Activated naive CD4-positive, alpha-beta T cell treated with anti-CD3 and anti-CD28 coated beads, Interleukin-2, amount 10 ng/mL, durations not matched to agents 7 days and 5 days (primary cell): ENCODE data around the gene NLRC3.

Experiments used
- CTCF ChIA-PET: fragments of 350-600 bp; sonication (Branson Sonifier 250); formaldehyde crosslinking; loops from one replicate; lab custom pipeline; 2021; ENCODE audit warnings: antibody characterized with exemption; lab: Charles Lee
- DNase-seq: peaks from one replicate; pipeline ENCODE4 v3.0.0-alpha.2; 2020
- H3K27ac Mint-ChIP-seq: one replicate; pipeline ENCODE4 v1.8.0; 2021; ENCODE audit warnings: mild to moderate bottlenecking, moderate library complexity, mixed read lengths
- H3K27me3 Mint-ChIP-seq: one replicate; pipeline ENCODE4 v1.8.0; 2021; ENCODE audit warnings: mild to moderate bottlenecking, mixed read lengths
- H3K36me3 Mint-ChIP-seq: one replicate; pipeline ENCODE4 v1.8.0; 2021; ENCODE audit warnings: mixed read lengths
- H3K4me1 Mint-ChIP-seq: one replicate; pipeline ENCODE4 v1.8.0; 2021; ENCODE audit warnings: mixed read lengths
- H3K4me3 Mint-ChIP-seq: one replicate; pipeline ENCODE4 v1.8.0; 2021; ENCODE audit warnings: mild to moderate bottlenecking, moderate library complexity, mixed read lengths
- H3K9me3 Mint-ChIP-seq: one replicate; pipeline ENCODE4 v1.8.0; 2021; ENCODE audit warnings: mixed read lengths

Gene NLRC3

GRCh38 chr16:3580251-3580651 lies 3.0 kb upstream of the NLRC3 start:
- H3K27me3 Mint-ChIP-seq: no peaks in the 10 kb centered on the region
- H3K4me1 Mint-ChIP-seq: peaks cover 47% of the 10 kb centered on the region
- no peak overlapping the region for H3K4me3 Mint-ChIP-seq
- peak overlapping the region; percentile 73 for H3K27ac Mint-ChIP-seq
- H3K9me3 Mint-ChIP-seq: no peaks in the 10 kb centered on the region
- no peak for DNase-seq
- H3K36me3 Mint-ChIP-seq: peaks cover 33% of the 10 kb centered on the region
- CTCF ChIA-PET: no interaction called here

DNA sequence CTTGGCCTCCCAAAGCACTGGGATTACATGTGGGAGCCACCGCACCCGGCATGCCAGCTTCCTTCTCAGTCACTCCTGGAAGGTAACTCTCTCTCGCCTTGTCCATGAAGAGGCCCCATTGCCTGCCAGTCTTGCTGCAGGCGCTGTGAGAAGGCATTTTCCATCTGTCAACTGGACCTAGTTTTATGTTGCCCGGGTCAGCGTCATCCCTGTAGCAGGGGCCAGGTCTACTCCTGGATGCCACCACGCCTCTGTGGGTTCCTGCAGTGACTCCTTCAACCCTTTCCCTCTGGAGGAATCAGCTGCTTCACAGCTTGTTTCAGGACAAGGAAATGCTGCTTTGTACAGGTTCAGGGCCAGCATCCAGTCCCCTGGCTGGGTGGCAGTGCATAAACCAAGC lies 2.6 kb upstream of the NLRC3 start:
- peaks cover 36% of the 10 kb centered on the region for H3K36me3 Mint-ChIP-seq
- H3K9me3 Mint-ChIP-seq: no peaks in the 10 kb centered on the region
- H3K4me1 Mint-ChIP-seq: peaks cover 52% of the 10 kb centered on the region
- DNase-seq: no peak
- CTCF ChIA-PET: no interaction called here
- H3K4me3 Mint-ChIP-seq: peak overlapping the region; percentile 96
- H3K27me3 Mint-ChIP-seq: no peaks in the 10 kb centered on the region
- peak overlapping the region; percentile 99 for H3K27ac Mint-ChIP-seq

GRCh38 chr16:3578610-3579551 lies 1.7 kb upstream of the NLRC3 start:
- Mint-ChIP-seq H3K27ac (peak overlapping the region; percentile 99), H3K9me3 (no peaks in the 10 kb centered on the region), H3K27me3 (no peaks in the 10 kb centered on the region), H3K36me3 (peaks cover 39% of the 10 kb centered on the region), H3K4me3 (peak overlapping the region; percentile 96), H3K4me1 (peaks cover 61% of the 10 kb centered on the region)
- CTCF ChIA-PET: no interaction called here
- peak; percentile 86 for DNase-seq

- peak; percentile 62 for DNase-seq
- no peaks in the 10 kb centered on the region for H3K9me3 Mint-ChIP-seq
- H3K36me3 Mint-ChIP-seq: peaks cover 37% of the 10 kb centered on the region
- peak overlapping the region; percentile 96 for H3K4me3 Mint-ChIP-seq
- H3K27ac Mint-ChIP-seq: peak overlapping the region; percentile 99
- CTCF ChIA-PET: interaction anchor here (0.5 kb wide), 1 partner anchor 689 kb away, joined by 3 read pairs; no protein-coding TSS in a partner anchor
- no peaks in the 10 kb centered on the region for H3K27me3 Mint-ChIP-seq
- peaks cover 65% of the 10 kb centered on the region for H3K4me1 Mint-ChIP-seq
Observed at GRCh38 chr16:3578121-3578520, 918 bp upstream of the NLRC3 start.

DNA sequence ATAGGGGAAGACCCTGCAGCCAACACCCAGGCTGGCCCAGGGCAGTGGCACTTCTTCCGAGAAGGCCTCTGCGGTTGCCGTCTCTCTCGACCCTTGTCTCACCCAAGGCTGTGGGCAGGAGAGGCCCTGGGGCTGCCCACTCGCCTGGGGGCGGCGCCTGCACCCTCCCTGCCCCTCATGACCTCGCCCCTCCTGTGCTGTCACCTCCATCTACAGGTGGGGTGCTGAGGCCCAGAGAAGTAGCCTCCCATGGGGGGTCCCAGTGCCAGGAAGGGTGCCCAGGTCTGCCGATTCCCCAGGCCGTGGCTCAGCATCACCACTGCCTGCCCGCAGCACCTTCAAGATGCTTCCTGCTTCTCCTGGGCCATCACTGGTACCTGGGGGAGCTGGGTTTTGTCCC lies 992 bp downstream of the NLRC3 start:
- Mint-ChIP-seq H3K27me3 (no peaks in the 10 kb centered on the region), H3K9me3 (peaks cover 4% of the 10 kb centered on the region), H3K36me3 (peaks cover 43% of the 10 kb centered on the region), H3K4me1 (peaks cover 76% of the 10 kb centered on the region), H3K4me3 (peak overlapping the region; percentile 96), H3K27ac (peak overlapping the region; percentile 99)
- CTCF ChIA-PET: interaction anchor here (0.9 to 1.8 kb wide), 2 partner anchors 30 to 50 kb away, joined by 3 to 4 read pairs; no protein-coding TSS in a partner anchor
- DNase-seq: peak; percentile 53

DNA sequence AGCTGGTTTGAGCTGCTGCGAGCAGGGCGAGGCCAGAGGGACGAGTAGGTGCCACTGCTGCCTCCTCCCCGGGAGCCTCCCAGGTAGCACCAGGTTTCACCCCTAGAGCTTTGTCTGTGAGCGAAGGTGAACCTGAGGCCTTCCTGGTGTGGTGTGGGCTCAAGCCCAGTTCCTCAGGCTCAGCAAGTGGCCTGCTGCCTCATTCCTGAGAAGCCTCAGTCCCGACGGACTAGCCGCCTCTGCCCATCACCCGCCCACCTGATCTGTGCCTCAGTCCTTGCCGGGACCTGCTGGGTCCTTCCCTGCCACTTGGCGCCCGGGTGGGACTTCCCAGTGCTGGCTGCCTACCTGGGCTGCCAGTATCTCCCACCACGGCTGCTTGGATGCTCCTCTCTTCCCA lies 1.7 kb downstream of the NLRC3 start:
- Mint-ChIP-seq H3K4me1 (peaks cover 71% of the 10 kb centered on the region), H3K27me3 (no peaks in the 10 kb centered on the region), H3K36me3 (peaks cover 46% of the 10 kb centered on the region), H3K9me3 (peaks cover 9% of the 10 kb centered on the region), H3K27ac (peak overlapping the region; percentile 99), H3K4me3 (peak overlapping the region; percentile 96)
- CTCF ChIA-PET: interaction anchor here (0.9 to 1.8 kb wide), 2 partner anchors 29 to 49 kb away, joined by 3 to 4 read pairs; no protein-coding TSS in a partner anchor
- DNase-seq: no peak

DNA sequence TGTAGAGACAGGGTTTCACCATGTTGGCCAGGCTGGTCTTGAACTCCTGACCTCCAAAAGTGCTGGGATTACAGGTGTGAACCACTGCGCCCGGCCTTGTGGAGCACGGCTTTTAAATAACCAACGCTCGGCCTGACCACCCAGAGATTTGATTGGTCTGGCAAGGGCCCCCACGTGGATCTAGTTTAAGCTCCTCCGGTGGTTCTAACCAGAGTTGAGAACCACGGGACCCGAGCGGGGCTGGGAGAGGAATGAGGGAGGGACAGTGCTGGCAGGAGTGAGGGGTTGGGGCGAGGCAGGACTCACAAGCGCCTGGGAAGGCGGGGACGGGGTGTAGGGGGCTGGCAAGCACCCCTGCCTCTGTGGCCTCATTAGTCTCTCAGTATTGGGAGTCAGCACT lies 3.0 kb downstream of the NLRC3 start:
- CTCF ChIA-PET: no interaction called here
- H3K4me3 Mint-ChIP-seq: peak overlapping the region; percentile 96
- no peaks in the 10 kb centered on the region for H3K27me3 Mint-ChIP-seq
- DNase-seq: no peak
- peak overlapping the region; percentile 24 for H3K27ac Mint-ChIP-seq
- peaks cover 64% of the 10 kb centered on the region for H3K4me1 Mint-ChIP-seq
- peaks cover 12% of the 10 kb centered on the region for H3K9me3 Mint-ChIP-seq
- H3K36me3 Mint-ChIP-seq: peaks cover 58% of the 10 kb centered on the region

DNA sequence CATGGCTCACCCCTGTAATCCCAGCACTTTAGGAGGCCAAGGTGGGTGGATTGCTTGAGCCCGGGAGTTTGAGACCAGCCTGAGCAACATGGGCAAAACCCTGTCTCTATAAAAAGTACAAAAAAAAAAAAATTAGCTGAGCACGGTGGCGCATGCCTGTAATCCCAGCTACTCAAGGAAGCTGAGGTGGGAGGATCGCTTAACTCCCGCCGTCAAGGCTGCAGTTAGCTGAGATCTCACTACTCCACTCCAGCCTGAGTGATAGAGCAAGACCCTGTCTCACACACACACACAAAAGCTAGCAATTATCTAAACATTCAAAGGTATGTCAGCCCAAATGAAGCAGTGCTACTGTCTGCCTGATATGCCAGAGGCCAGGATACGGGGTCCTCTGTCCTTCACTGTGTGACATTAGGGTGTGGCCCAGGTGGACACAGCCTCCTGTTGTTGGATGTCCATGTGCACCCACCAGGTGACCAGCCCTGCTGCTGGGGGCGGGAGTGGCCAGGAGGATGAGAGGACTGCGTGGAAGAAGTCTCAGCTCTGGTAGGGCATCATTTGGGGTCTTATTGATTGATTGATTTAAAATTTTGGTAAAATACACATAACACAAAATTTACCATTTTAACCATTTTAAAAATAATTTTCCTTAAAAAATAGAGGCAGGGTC lies 3.9 kb downstream of the NLRC3 start:
- DNase-seq: no peak
- Mint-ChIP-seq H3K4me1 (peaks cover 56% of the 10 kb centered on the region), H3K36me3 (peaks cover 61% of the 10 kb centered on the region), H3K9me3 (peaks cover 12% of the 10 kb centered on the region), H3K27me3 (no peaks in the 10 kb centered on the region), H3K4me3 (peak overlapping the region; percentile 49), H3K27ac (peak overlapping the region; percentile 72)
- CTCF ChIA-PET: interaction anchor here (0.7 kb wide), 1 partner anchor 252 kb away, joined by 3 read pairs; no protein-coding TSS in a partner anchor

- no peak for DNase-seq
- H3K4me1 Mint-ChIP-seq: peaks cover 42% of the 10 kb centered on the region
- H3K27me3 Mint-ChIP-seq: no peaks in the 10 kb centered on the region
- CTCF ChIA-PET: no interaction called here
- H3K27ac Mint-ChIP-seq: no peak overlapping the region
- H3K4me3 Mint-ChIP-seq: no peak overlapping the region
- H3K9me3 Mint-ChIP-seq: peaks cover 12% of the 10 kb centered on the region
- H3K36me3 Mint-ChIP-seq: peaks cover 59% of the 10 kb centered on the region
Observed at GRCh38 chr16:3570420-3571062, 6.7 kb downstream of the NLRC3 start.

DNA sequence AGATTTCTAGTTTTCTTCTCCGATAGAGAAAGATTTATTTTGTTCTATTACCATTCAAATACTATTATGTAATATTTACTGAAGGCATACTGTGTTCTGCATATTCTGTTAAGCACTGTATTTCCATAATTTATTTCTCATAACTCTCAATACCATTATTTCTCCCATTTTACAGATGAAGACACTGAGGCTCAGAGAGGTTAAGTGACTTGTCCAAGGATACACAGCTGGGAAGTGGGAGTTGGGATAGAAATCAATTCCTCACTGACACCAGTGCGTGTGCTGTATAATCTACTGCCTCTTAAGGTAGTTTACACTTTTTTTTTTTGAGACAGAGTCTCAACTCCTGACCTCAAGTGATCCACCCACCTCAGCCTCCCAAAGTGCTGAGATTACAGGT lies 7.4 kb downstream of the NLRC3 start:
- Mint-ChIP-seq H3K4me3 (no peak overlapping the region), H3K4me1 (peaks cover 35% of the 10 kb centered on the region), H3K36me3 (peaks cover 59% of the 10 kb centered on the region), H3K27me3 (no peaks in the 10 kb centered on the region), H3K27ac (no peak overlapping the region), H3K9me3 (peaks cover 12% of the 10 kb centered on the region)
- DNase-seq: no peak
- CTCF ChIA-PET: no interaction called here

- no peaks in the 10 kb centered on the region for H3K27me3 Mint-ChIP-seq
- no peak overlapping the region for H3K4me3 Mint-ChIP-seq
- H3K27ac Mint-ChIP-seq: no peak overlapping the region
- peaks cover 11% of the 10 kb centered on the region for H3K4me1 Mint-ChIP-seq
- peaks cover 56% of the 10 kb centered on the region for H3K36me3 Mint-ChIP-seq
- CTCF ChIA-PET: no interaction called here
- peaks cover 10% of the 10 kb centered on the region for H3K9me3 Mint-ChIP-seq
- no peak for DNase-seq
Observed at GRCh38 chr16:3566990-3567389, 10.2 kb downstream of the NLRC3 start.

- Mint-ChIP-seq H3K36me3 (peaks cover 53% of the 10 kb centered on the region), H3K27ac (no peak overlapping the region)
- CTCF ChIA-PET: no interaction called here
Observed at GRCh38 chr16:3564889-3565141, 12.4 kb downstream of the NLRC3 start.

GRCh38 chr16:3564130-3564888 lies 12.9 kb downstream of the NLRC3 start:
- Mint-ChIP-seq H3K27me3 (no peaks in the 10 kb centered on the region), H3K27ac (no peak overlapping the region), H3K9me3 (no peaks in the 10 kb centered on the region), H3K4me1 (no peaks in the 10 kb centered on the region), H3K4me3 (no peak overlapping the region), H3K36me3 (peaks cover 50% of the 10 kb centered on the region)
- CTCF ChIA-PET: no interaction called here
- DNase-seq: no peak

More at GRCh38 chr16:3564889-3565141, 12.4 kb downstream of the NLRC3 start:
- Mint-ChIP-seq H3K27me3 (no peaks in the 10 kb centered on the region), H3K9me3 (no peaks in the 10 kb centered on the region), H3K4me1 (no peaks in the 10 kb centered on the region), H3K4me3 (no peak overlapping the region)
- DNase-seq: no peak
